AG09309 (cell line): ENCODE measurements around the gene NXF2.
"Not testable (repeated sequence)": the region's sequence is repeated elsewhere in the genome, so short reads cannot be mapped to it uniquely, and the experiment has no call there.

Experiments used
- DNase-seq: peaks from one replicate; pipeline ENCODE4 v3.0.0-alpha.2; 2010; ENCODE audit warnings: low read depth
- H3K4me3 ChIP-seq: 2 replicates; pipeline ENCODE4 v1.5.1; 2011; ENCODE audit warnings: mild to moderate bottlenecking, low read depth, low read length, moderate library complexity; ENCODE audit not compliant: control insufficient read depth
- CTCF ChIP-seq: IDR thresholded peaks from 2 replicates; pipeline ENCODE4 v1.5.1; 2011; ENCODE audit warnings: mild to moderate bottlenecking, low read depth, low read length, inconsistent platforms; ENCODE audit not compliant: insufficient read depth, control insufficient read depth; ENCODE audit errors: missing control alignments

NXF2 gene

GRCh38 chrX:102246893-102247292, at the start of gene NXF2:
TSS of gene NXF2 (plus strand) at chrX:102247167. CDS start at chrX:102307079, 59,912 bp downstream.
- not testable (repeated sequence) for H3K4me3 ChIP-seq, DNase-seq

GRCh38 chrX:102207940-102208339, 39.0 kb upstream of the NXF2 start:
- not testable (repeated sequence) for DNase-seq, H3K4me3 ChIP-seq

GRCh38 chrX:102214986-102215385, 32.0 kb upstream of the NXF2 start, which contains the start of gene TCP11X1:
TSS of gene TCP11X1 (plus strand) at chrX:102215301.
- DNase-seq, H3K4me3 ChIP-seq: not testable (repeated sequence)

- not testable (repeated sequence) for H3K4me3 ChIP-seq, DNase-seq
These were observed 30.5 kb upstream of the NXF2 start for GRCh38 chrX:102216497-102216896.

GRCh38 chrX:102235678-102236077, 11.3 kb upstream of the NXF2 start:
- H3K4me3 ChIP-seq, DNase-seq: not testable (repeated sequence)

GRCh38 chrX:102240265-102240664, 6.7 kb upstream of the NXF2 start:
- not testable (repeated sequence) for H3K4me3 ChIP-seq, DNase-seq

GRCh38 chrX:102272231-102272630, 25.3 kb downstream of the NXF2 start:
- not testable (repeated sequence) for H3K4me3 ChIP-seq, DNase-seq

GRCh38 chrX:102338162-102338561, 91.2 kb downstream of the NXF2 start:
- no peak for DNase-seq
- no peak overlapping the region for H3K4me3 ChIP-seq
- TF ChIP-seq CTCF: no peak

GRCh38 chrX:102339312-102340298, 92.6 kb downstream of the NXF2 start:
- TF ChIP-seq CTCF: no peak
- H3K4me3 ChIP-seq: no peak overlapping the region

GRCh38 chrX:102341867-102342266, 94.9 kb downstream of the NXF2 start:
- no peak overlapping the region for H3K4me3 ChIP-seq
- DNase-seq: no peak
- TF ChIP-seq CTCF: peak; percentile 38

More at GRCh38 chrX:102339312-102340298, 92.6 kb downstream of the NXF2 start:
- no peak for DNase-seq
